Thymus (tissue), 11 donors: ENCODE data around the gene TNFRSF4. TPM values are rescaled to one million over a fixed set of nuclear protein-coding genes. Genes with fewer than 3 reads are reported as not detected.

Source experiments
- DNase-seq, 9 donors: peaks; one replicate each; pipeline ENCODE4 v3.0.0-alpha.2; 2013; ENCODE audit warnings: low spot score in 9 of 9, low read depth in 6 of 9, missing footprints in 1 of 9
- H3K27ac ChIP-seq, 2 donors: one replicate each; pipeline ENCODE4 v1.5.1; 2013; ENCODE audit warnings: control low read depth in 1 of 2, low read depth in 1 of 2, low read length in 1 of 2, mild to moderate bottlenecking in 1 of 2, moderate library complexity in 1 of 2
- H3K27me3 ChIP-seq, 2 donors: one replicate each; pipeline ENCODE4 v1.5.1; 2013; ENCODE audit warnings: low read length in 1 of 2; ENCODE audit not compliant: control insufficient read depth in 2 of 2, insufficient read depth in 1 of 2
- H3K36me3 ChIP-seq, 2 donors: one replicate each; pipeline ENCODE4 v1.5.1; 2013; ENCODE audit warnings: low read length in 1 of 2, mild to moderate bottlenecking in 1 of 2, moderate library complexity in 1 of 2; ENCODE audit not compliant: control insufficient read depth in 2 of 2, insufficient read depth in 2 of 2
- H3K4me1 ChIP-seq, 2 donors: one replicate each; pipeline ENCODE4 v1.5.1; 2013; ENCODE audit warnings: low read length in 2 of 2; ENCODE audit not compliant: control insufficient read depth in 2 of 2, insufficient read depth in 2 of 2
- H3K4me3 ChIP-seq, 2 donors: one replicate each; pipeline ENCODE4 v1.5.1; 2013; ENCODE audit warnings: low read length in 2 of 2, control low read depth in 1 of 2, mild to moderate bottlenecking in 1 of 2
- H3K9me3 ChIP-seq, 2 donors: one replicate each; pipeline ENCODE4 v1.5.1; 2013; ENCODE audit warnings: low read length in 1 of 2, mild to moderate bottlenecking in 1 of 2; ENCODE audit not compliant: control insufficient read depth in 2 of 2, insufficient read depth in 1 of 2
- WGBS: extraction: QIAGEN DNeasy Blood & Tissue Kit; methylation state at CpG from one replicate; pipeline ENCODE4 v1.1.7; 2013; 5-methylcytosine and 5-hydroxymethylcytosine counted together
- polyA plus RNA-seq: library from polyadenylated mRNA; stranded (reverse); fragments of 200-250 nt; gene quantifications from one replicate; pipeline ENCODE4 v1.2.3, GENCODE V29; 2013
- total RNA-seq: library from RNA; stranded (reverse); fragments of 120-200 nt; gene quantifications from one replicate; pipeline ENCODE4 v1.2.4, GENCODE V29; 2013
- donor health status: healthy.

Gene TNFRSF4
- total and polyA plus RNA-seq, 2 donors, result 12.7 to 18.8 TPM

DNA sequence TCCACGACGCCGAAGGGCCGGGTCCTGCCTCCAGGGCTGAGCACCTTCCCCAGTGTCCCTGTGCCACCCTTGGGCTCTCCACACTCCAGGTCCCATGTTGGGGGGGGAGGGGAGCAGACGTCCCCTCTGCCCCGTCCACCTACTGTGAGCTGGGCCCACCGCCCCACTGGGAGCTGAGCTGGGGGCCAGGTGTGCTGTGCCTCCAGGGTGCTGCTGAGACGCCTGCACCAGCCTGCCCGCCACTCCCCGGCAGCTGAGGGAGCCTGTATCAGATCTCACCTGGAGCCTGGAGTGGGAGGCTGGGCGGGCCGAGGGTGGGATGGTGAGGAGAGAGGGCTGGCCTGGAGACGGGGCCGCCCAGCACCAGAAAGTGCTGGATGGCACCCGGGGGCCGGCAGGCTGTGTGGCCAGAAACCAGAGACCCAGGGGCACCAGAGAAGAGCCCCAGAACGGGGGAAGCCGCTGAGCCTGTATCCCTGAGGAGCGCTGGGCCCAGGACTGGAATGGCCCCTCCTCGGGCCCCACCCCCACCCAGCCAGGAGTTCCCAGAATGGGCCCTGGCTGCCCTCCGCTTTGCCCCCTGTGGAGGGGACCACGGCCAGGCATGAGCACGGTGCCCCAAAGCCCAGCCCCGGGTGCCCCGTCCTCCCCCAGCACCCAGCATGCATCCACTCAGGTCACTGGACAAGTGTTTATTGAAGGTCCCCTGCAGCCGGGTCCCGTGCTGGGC lies 11.0 kb downstream of the TNFRSF4 start:
- Histone ChIP-seq H3K27me3 (peaks cover 51 to 75% of the 10 kb centered on the region in 2 donors), H3K4me1 (peaks cover 3 to 12% of the 10 kb centered on the region in 2 donors), H3K36me3 (no peaks in the 10 kb centered on the region), H3K27ac (no peak overlapping the region), H3K4me3 (no peak overlapping the region), H3K9me3 (peaks cover 0 to 1% of the 10 kb centered on the region in 2 donors)
- no peak for DNase-seq
- WGBS, result 91% methylated on average over 27 of the region's 27 CpGs

DNA sequence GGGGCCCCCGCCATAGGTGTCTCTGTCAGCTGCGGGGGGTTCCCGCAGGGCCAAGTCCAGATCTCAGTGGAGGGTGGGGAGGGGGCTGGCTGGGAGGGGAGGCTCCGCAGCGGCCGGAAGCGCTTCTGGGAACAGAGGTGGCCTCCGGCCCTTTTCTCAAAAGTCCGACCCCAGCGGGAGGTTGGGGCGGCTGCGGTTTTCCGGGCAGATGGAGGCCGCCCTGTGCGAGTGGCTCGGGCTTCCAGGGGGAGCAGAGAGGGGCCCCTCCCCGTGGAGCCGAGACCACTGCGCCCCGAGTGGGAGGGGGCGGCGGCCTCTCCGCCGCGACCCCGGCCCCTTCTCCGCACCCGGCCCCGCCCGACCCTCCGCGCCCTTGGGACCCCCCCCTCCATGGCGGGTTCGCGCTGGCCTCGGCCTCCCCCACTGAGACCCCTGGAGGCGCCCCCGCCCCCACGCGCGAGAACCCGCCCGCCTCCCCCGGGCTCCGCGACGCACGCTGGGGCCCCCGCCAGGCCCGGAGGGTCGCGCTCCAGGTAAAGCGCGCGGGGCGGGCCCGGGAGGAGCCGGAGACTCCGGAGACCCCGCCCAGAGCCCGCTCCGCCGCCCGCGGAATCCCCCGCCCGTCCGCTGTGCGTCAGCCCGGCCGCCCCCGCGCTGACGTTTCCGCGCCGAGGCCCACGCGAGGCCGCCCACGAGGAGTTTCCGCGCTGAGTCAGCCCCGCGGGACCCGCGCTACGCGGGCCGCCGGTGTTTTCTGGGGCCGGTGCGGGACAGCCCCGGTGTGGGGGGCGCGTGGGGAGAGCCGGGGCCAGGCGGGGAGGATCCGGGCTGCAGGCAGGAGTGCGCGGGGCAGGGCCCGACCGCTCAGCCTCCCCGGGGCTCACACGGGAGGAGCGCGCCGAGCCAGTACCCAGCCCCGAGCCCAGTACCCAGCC lies 12.8 kb downstream of the TNFRSF4 start:
- peaks cover 1 to 4% of the 10 kb centered on the region in 2 donors for H3K9me3 ChIP-seq
- H3K4me1 ChIP-seq, result peaks cover 3 to 4% of the 10 kb centered on the region in 2 donors
- H3K27ac ChIP-seq, result no peak overlapping the region
- DNase-seq, result peak in 3 of 9 donors; percentile 41 to 65 (median 44)
- no peaks in the 10 kb centered on the region for H3K36me3 ChIP-seq
- 1% methylated on average over 109 of the region's 109 CpGs for WGBS
- H3K4me3 ChIP-seq, result peak overlapping the region in 1 of 2 donors; percentile 52
- peaks cover 36 to 59% of the 10 kb centered on the region in 2 donors for H3K27me3 ChIP-seq

DNA sequence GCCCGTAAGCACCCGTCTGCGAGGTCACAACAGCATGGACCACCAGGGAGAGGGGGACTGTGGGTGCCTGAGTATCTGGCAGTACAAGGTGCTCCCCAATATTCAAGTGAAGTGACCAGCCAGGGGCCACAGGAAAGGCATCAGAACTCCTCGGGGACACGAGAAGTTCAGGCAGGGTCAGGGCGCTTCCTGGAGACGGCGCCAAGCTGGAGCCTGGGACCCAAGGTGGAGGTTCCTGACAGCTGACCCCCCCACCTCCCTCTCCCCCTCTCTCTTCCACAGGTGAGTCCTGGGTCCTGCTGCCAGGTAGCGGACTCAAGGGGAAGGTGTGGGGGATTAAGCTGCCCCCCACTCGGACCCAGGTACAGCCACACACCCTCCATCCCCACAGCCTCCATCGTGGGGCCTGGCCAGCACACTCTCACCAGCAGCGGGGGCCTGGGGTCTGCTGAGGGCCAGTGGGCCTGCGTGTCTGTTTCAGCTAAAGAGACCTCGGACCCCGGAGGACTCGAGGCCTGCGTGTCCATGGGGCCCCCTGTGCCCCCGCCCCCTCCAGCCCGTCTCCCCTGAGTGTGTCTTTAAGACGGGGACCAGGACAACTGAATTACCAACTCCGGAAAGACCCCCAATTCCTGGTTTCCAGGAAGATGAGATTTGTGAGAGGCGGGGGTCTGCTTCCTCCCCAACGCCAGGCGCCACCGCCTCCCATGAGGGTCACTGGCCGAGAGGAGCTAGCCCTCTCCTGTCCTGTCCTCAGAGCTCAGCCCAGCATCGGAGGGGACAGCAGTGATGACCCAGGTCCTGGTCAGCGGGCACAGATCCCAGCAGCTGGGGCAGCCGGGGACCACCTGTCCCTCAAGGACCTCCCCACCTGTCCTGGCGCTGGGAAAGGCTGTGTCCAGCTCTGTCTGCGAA lies 13.7 kb downstream of the TNFRSF4 start:
- 78% methylated on average over 31 of the region's 31 CpGs for WGBS
- Histone ChIP-seq H3K36me3 (no peaks in the 10 kb centered on the region), H3K27me3 (peaks cover 27 to 50% of the 10 kb centered on the region in 2 donors)

DNA sequence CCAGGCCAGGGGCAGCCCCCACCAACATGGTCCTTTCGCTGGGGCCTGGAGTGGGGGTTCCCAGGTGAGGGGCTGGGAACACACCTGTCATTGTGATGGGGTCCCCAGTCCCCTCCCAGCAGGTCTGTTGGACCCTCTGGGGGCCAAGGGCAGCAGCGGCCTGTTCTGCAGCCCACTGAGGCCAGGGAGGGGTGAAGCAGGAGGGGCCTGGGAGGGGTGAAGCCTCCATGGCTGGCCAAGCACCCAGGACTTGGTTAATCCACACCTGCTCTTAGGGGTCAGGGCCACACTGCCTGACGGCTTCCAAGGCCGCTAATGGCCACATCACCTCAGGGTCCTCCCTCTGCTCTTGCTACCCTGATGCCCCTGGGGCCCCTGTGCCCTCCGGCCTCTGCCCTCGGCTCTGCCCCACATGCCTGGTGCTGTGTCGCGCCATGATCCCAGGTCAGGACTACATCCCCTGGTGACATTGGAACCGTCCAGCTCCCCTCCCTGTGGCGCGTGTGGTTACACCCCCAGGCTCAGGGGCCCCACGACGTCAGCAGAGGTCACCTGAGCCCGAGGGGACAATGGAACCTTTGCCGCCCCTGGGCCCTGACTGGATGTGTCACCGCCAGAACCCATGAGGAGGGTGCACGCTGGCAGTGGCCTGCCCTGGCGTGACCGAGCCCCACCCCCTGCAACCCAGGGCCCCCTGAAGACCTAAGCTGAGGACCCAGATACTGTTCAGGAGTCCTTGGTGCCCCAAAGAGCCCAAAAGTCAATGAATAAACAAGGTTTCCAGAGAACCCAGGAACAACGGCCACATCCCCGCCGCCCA lies 14.6 kb downstream of the TNFRSF4 start:
- WGBS, result 97% methylated on average over 22 of the region's 22 CpGs
- no peak for DNase-seq

More for the DNA sequence above, 13.7 kb downstream of the TNFRSF4 start:
- DNase-seq, result no peak
- Histone ChIP-seq H3K9me3 (peaks cover 1 to 4% of the 10 kb centered on the region in 2 donors), H3K27ac (no peak overlapping the region), H3K4me3 (peak overlapping the region in 1 of 2 donors; percentile 52), H3K4me1 (peaks cover 3 to 4% of the 10 kb centered on the region in 2 donors)

DNA sequence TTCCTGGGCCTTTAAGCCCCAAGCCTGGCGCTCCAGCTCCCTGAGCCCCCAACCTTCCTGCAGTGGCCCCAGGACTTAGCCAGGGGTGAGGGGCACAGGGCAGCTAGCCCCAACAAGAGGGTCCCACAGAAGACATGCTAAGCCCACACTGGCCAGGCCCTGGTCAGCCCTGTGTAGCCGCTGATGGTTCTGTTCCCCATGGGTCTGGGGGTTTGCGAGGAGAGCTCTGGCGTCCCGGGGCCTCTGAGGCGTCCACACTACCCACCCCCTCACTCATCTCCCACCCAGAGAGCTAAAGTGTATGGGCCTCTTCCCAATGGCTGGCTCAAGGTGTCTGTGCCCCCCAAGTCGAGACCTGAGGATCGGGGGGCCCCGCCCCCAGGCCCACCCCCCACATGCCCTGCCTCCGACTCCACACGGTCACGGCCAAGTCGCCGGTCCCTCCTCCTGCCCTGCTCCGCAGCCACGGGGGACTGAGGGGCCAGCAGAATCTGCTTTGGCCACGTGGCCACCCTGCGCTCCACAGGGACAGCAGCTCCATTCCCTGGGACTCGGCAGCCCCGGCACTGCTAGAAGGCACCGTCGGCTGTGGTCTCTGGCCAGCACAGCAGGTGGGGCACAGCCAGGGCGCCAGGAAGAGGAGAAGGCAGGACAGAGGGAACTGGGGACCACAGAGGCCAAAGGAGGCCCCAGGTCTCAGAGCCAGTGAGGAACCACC lies 15.4 kb downstream of the TNFRSF4 start:
- Histone ChIP-seq H3K9me3 (peaks cover 1 to 4% of the 10 kb centered on the region in 2 donors), H3K27ac (no peak overlapping the region), H3K27me3 (peaks cover 24 to 33% of the 10 kb centered on the region in 2 donors), H3K4me1 (peaks cover 3 to 4% of the 10 kb centered on the region in 2 donors), H3K4me3 (no peak overlapping the region), H3K36me3 (no peaks in the 10 kb centered on the region)
- 94% methylated on average over 23 of the region's 23 CpGs for WGBS
- DNase-seq, result no peak

More for the DNA sequence above, 14.6 kb downstream of the TNFRSF4 start:
- H3K27me3 ChIP-seq, result peaks cover 24 to 41% of the 10 kb centered on the region in 2 donors
- H3K4me1 ChIP-seq, result peaks cover 3 to 4% of the 10 kb centered on the region in 2 donors
- peaks cover 1 to 4% of the 10 kb centered on the region in 2 donors for H3K9me3 ChIP-seq
- H3K4me3 ChIP-seq, result no peak overlapping the region
- H3K36me3 ChIP-seq, result no peaks in the 10 kb centered on the region
- H3K27ac ChIP-seq, result no peak overlapping the region

DNA sequence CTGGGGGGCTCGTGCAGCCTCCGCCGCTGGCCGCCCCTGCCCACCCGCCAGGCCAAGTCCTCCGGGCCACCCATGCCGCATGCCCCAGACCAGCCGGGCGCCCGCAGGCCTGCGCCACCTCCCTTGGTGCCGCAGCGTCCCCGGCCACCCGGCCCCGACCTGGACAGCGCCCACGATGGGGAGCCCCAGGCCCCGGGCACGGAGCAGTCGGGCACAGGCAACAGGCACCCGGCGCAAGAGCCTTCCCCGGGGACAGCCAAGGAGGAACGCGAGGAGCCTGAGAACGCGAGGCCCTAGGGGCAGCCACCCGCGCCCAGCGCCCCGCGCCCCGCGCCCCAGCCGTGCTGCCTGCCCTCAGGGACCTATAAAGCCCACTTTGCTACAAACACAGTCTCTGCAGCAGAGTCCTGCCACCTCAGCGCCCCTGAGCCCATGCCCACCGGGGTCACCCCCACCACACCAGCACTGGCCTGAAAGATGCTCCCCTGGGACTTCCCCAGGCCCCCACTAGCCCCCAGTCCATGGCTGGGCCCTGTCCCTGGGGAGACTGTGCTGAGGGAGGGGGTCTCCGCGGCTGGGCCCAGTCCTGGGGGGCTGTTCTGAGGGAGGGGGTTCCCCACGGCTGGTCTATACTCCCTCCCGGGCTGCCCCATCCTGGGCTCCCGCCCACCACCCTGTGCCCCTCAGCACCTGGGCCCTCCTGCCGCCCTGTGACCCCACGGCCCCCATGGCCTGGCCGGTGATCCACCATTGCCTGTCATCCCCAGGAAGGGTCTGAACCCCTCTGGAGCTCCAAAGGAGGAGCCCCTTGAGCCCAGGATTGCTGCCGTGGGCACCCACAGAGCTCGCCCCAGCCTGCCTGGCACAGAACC lies 16.2 kb downstream of the TNFRSF4 start:
- Histone ChIP-seq H3K27ac (no peak overlapping the region), H3K4me1 (peaks cover 3 to 4% of the 10 kb centered on the region in 2 donors), H3K4me3 (no peak overlapping the region), H3K36me3 (no peaks in the 10 kb centered on the region), H3K9me3 (peaks cover 1 to 4% of the 10 kb centered on the region in 2 donors), H3K27me3 (peaks cover 21 to 28% of the 10 kb centered on the region in 2 donors)
- no peak for DNase-seq
- WGBS, result 96% methylated on average over 48 of the region's 48 CpGs

DNA sequence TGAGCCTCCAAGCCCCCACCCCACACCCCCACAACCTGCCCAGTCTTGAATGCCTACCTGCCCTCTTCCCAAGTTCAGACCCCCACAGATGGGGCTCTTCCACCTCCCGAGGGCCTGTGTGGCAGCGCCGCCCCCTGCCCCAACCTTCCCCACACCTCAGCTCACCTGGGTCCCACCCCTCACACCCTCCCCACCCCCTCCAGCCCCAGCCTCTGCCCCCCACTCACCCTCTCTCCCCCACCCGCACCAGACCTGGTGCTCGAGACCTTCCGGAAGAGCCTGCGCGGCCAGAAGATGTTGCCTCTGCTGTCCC lies 16.8 kb downstream of the TNFRSF4 start:
- no peak for DNase-seq
- 97% methylated on average over 8 of the region's 8 CpGs for WGBS

More for the DNA sequence above, 16.8 kb downstream of the TNFRSF4 start:
- H3K9me3 ChIP-seq, result peaks cover 1 to 4% of the 10 kb centered on the region in 2 donors
- H3K36me3 ChIP-seq, result no peaks in the 10 kb centered on the region
- peaks cover 20 to 26% of the 10 kb centered on the region in 2 donors for H3K27me3 ChIP-seq
- no peak overlapping the region for H3K4me3 ChIP-seq
- H3K27ac ChIP-seq, result no peak overlapping the region
- H3K4me1 ChIP-seq, result peaks cover 3 to 4% of the 10 kb centered on the region in 2 donors
